IMR-90 (cell line): ENCODE data around the gene PAK1IP1. TPM values are rescaled to one million over a fixed set of nuclear protein-coding genes. Genes with fewer than 3 reads are reported as not detected.
A peak's percentile ranks its signal among the peaks of the same experiment; 100 is the strongest.

ENCODE experiments used
- ATAC-seq: fragments of 200-7000 bp; cut with Tn5 transposase; 2 replicates; pipeline ENCODE4 v1.9.1; 2020; ENCODE audit warnings: low read depth, mild to moderate bottlenecking, moderate library complexity
- BruUV-seq: library from RNA; stranded (reverse); fragments of 400-500 nt; replicated peaks from 2 replicates; lab custom pipeline; 2021; lab: Mats Ljungman, UMichigan
- CTCF ChIA-PET: fragments of 300-600 bp; formaldehyde crosslinking; extraction: SDS; loops from one replicate; lab custom pipeline; 2021; ENCODE audit warnings: antibody characterized with exemption; lab: Yijun Ruan, JAX
- POLR2A ChIA-PET: fragments of 300-600 bp; sonication (Branson Sonifier 250); formaldehyde crosslinking; loops from one replicate; lab custom pipeline; 2022; ENCODE audit warnings: antibody characterized with exemption; ENCODE audit not compliant: unreplicated experiment; lab: Charles Lee
- DNase-seq: peaks from one replicate; pipeline ENCODE4 v3.0.0; 2013
- H2AFZ ChIP-seq: replicated peaks from 2 replicates; pipeline ENCODE3; 2013; ENCODE audit warnings: low read length, mild to moderate bottlenecking; ENCODE audit not compliant: poor library complexity
- H2AK5ac ChIP-seq: 2 replicates; pipeline ENCODE4 v1.6.1; 2013; ENCODE audit warnings: low read depth, low read length, inconsistent platforms
- H2AK9ac ChIP-seq: replicated peaks from 2 replicates; pipeline ENCODE3; 2013; ENCODE audit warnings: mild to moderate bottlenecking, low read depth, low read length, moderate library complexity; ENCODE audit not compliant: poor library complexity
- H2BK120ac ChIP-seq: 2 replicates; pipeline ENCODE4 v1.6.1; 2013; ENCODE audit warnings: low read depth, low read length, inconsistent platforms
- H2BK15ac ChIP-seq: 3 replicates; pipeline ENCODE4 v1.6.1; 2013; ENCODE audit warnings: low read depth, low read length, inconsistent platforms
- H2BK20ac ChIP-seq: 2 replicates; pipeline ENCODE4 v1.6.1; 2013; ENCODE audit warnings: low read depth, mild to moderate bottlenecking, inconsistent platforms, low read length, moderate library complexity
- H2BK5ac ChIP-seq: 2 replicates; pipeline ENCODE4 v1.6.1; 2013; ENCODE audit warnings: mild to moderate bottlenecking, low read depth, low read length, inconsistent platforms; ENCODE audit not compliant: poor library complexity, severe bottlenecking
- H3K14ac ChIP-seq: replicated peaks from 2 replicates; pipeline ENCODE4 v1.6.1; 2013; ENCODE audit warnings: low read depth, low read length, inconsistent platforms
- H3K18ac ChIP-seq: 2 replicates; pipeline ENCODE4 v1.6.1; 2013; ENCODE audit warnings: low read depth, low read length, control low read depth
- H3K23ac ChIP-seq: 2 replicates; pipeline ENCODE4 v1.6.1; 2013; ENCODE audit warnings: low read depth, low read length, inconsistent platforms
- H3K27ac ChIP-seq: 2 replicates; pipeline ENCODE4 v1.5.1; 2013; ENCODE audit warnings: mild to moderate bottlenecking, control low read depth, low read length; ENCODE audit not compliant: insufficient read depth
- H3K27me3 ChIP-seq: 2 replicates; pipeline ENCODE4 v1.6.1; 2013; ENCODE audit warnings: low read length; ENCODE audit not compliant: control insufficient read depth, insufficient read depth
- H3K36me3 ChIP-seq: 2 replicates; pipeline ENCODE4 v1.6.1; 2013; ENCODE audit warnings: low read length, mixed read lengths; ENCODE audit not compliant: control insufficient read depth, insufficient read depth
- H3K4ac ChIP-seq: 2 replicates; pipeline ENCODE4 v1.6.1; 2013; ENCODE audit warnings: low read depth, low read length, inconsistent platforms
- H3K4me1 ChIP-seq: 2 replicates; pipeline ENCODE4 v1.6.1; 2013; ENCODE audit warnings: low read length, mixed read lengths; ENCODE audit not compliant: control insufficient read depth, insufficient read depth
- H3K4me2 ChIP-seq: 2 replicates; pipeline ENCODE4 v1.6.1; 2013; ENCODE audit warnings: low read depth, mild to moderate bottlenecking, control low read depth, low read length, moderate library complexity
- H3K4me3 ChIP-seq: 2 replicates; pipeline ENCODE4 v1.5.1; 2013; ENCODE audit warnings: low read depth, mild to moderate bottlenecking, control low read depth, low read length, moderate library complexity; ENCODE audit not compliant: insufficient read depth
- H3K56ac ChIP-seq: 2 replicates; pipeline ENCODE4 v1.6.1; 2013; ENCODE audit warnings: low read length, inconsistent platforms; ENCODE audit not compliant: insufficient read depth; ENCODE audit errors: extremely low read depth
- H3K79me1 ChIP-seq, 2 experiments: 2 replicates each; pipeline ENCODE4 v1.6.1; 2013; ENCODE audit warnings: low read length in 2 of 2, inconsistent platforms in 1 of 2, low read depth in 1 of 2
- H3K9ac ChIP-seq: 2 replicates; pipeline ENCODE4 v1.6.1; 2013; ENCODE audit warnings: low read depth, low read length, control low read depth
- H3K9me1 ChIP-seq: 2 replicates; pipeline ENCODE4 v1.6.1; 2013; ENCODE audit warnings: low read length, inconsistent platforms; ENCODE audit not compliant: insufficient read depth
- H3K9me3 ChIP-seq: 2 replicates; pipeline ENCODE4 v1.6.1; 2013; ENCODE audit warnings: low read length; ENCODE audit not compliant: control insufficient read depth, insufficient read depth
- H4K20me1 ChIP-seq: 2 replicates; pipeline ENCODE4 v1.6.1; 2013; ENCODE audit warnings: low read length, inconsistent platforms; ENCODE audit not compliant: insufficient read depth
- H4K5ac ChIP-seq: 2 replicates; pipeline ENCODE4 v1.6.1; 2013; ENCODE audit warnings: mild to moderate bottlenecking, low read depth, low read length, control low read depth
- H4K8ac ChIP-seq, 2 experiments: 2 replicates each; pipeline ENCODE4 v1.6.1; 2013; ENCODE audit warnings: low read depth in 2 of 2, low read length in 2 of 2, control low read depth in 1 of 2, inconsistent platforms in 1 of 2
- H4K91ac ChIP-seq: 2 replicates; pipeline ENCODE4 v1.6.1; 2013; ENCODE audit warnings: low read depth, low read length, inconsistent platforms; ENCODE audit not compliant: insufficient read depth
- BHLHE40 ChIP-seq: fragments of 150-350 bp; IDR thresholded peaks from 2 replicates; pipeline ENCODE4 v1.6.1; 2016; ENCODE audit warnings: mild to moderate bottlenecking, low read depth, low read length
- CHD1 ChIP-seq: IDR thresholded peaks from 2 replicates; pipeline ENCODE4 v1.6.1; 2012; ENCODE audit warnings: low read depth, low read length, improper control_type of control experiment
- CTCF ChIP-seq: conservative IDR thresholded peaks from 2 replicates; pipeline ENCODE4 v1.5.1; 2012; ENCODE audit warnings: mild to moderate bottlenecking, low read depth, low read length, improper control_type of control experiment
- FOS ChIP-seq: fragments of 150-350 bp; IDR thresholded peaks from 2 replicates; pipeline ENCODE4 v1.6.1; 2016; ENCODE audit warnings: low read depth, low read length
- MAFK ChIP-seq: IDR thresholded peaks from 2 replicates; pipeline ENCODE4 v1.6.1; 2012; ENCODE audit warnings: low read depth, low read length, improper control_type of control experiment
- MXI1 ChIP-seq: IDR thresholded peaks from 2 replicates; pipeline ENCODE4 v1.6.1; 2012; ENCODE audit warnings: low read depth, mild to moderate bottlenecking, low read length, moderate library complexity, borderline replicate concordance
- NFE2L2 ChIP-seq: fragments of 150-350 bp; IDR thresholded peaks from 2 replicates; pipeline ENCODE4 v1.6.1; 2016; ENCODE audit warnings: low read depth, mild to moderate bottlenecking, low read length
- RAD21 ChIP-seq: IDR thresholded peaks from 2 replicates; pipeline ENCODE4 v1.6.1; 2012; ENCODE audit warnings: low read length, improper control_type of control experiment
- RFX5 ChIP-seq: IDR thresholded peaks from 2 replicates; pipeline ENCODE4 v1.8.0; 2012; ENCODE audit warnings: low read depth, mild to moderate bottlenecking, low read length, moderate library complexity
- SMC3 ChIP-seq: fragments of 150-350 bp; IDR thresholded peaks from 2 replicates; pipeline ENCODE4 v1.6.1; 2016; ENCODE audit warnings: low read depth, mild to moderate bottlenecking, antibody characterized with exemption, low read length, moderate library complexity
- USF2 ChIP-seq: fragments of 150-350 bp; IDR thresholded peaks from 2 replicates; pipeline ENCODE4 v1.6.1; 2017; ENCODE audit warnings: mild to moderate bottlenecking, antibody characterized with exemption, low read length, low read depth
- WGBS, 2 experiments: methylation state at CpG; one replicate each; pipeline versions ENCODE4 v1.1.5 to v1.1.7; 2013; ENCODE audit warnings: missing lambda C conversion rate in 2 of 2; ENCODE audit not compliant: insufficient read length in 1 of 2; ENCODE audit errors: extremely low coverage in 2 of 2; 5-methylcytosine and 5-hydroxymethylcytosine counted together
- dilution Hi-C: fragments of 300-500 bp; cut with HindIII; formaldehyde crosslinking; loops from one replicate; pipeline ENCODE4 v1.14.3; 2018; ENCODE audit warnings: low sequenced_read_pairs; ENCODE audit not compliant: unreplicated experiment
- in situ Hi-C: fragments of 300-500 bp; cut with MboI; formaldehyde crosslinking; loops from 3 replicates; pipeline ENCODE4 v1.14.3; 2019; ENCODE audit warnings: low sequenced_read_pairs, inconsistent platforms, mixed read lengths
- intact Hi-C: fragments of 100-400 bp; cut with micrococcal nuclease; formaldehyde crosslinking; loops from 2 replicates; pipeline ENCODE4 v1.10.0; 2022
- polyA plus RNA-seq, 3 experiments: library from polyadenylated mRNA; depleted of rRNA; stranded (reverse); fragments of >200 nt; gene quantifications; 2 replicates each; pipeline ENCODE4 v1.2.3, GENCODE V29; 2012; ENCODE audit warnings: low replicate concordance in 1 of 3
- total RNA-seq: library from RNA; depleted of rRNA; stranded (reverse); fragments of >200 nt; gene quantifications from 2 replicates; pipeline ENCODE4 v1.2.3, GENCODE V29; 2012
- TF ChIP-seq, protein P1 (sequence below): fragments of 150-350 bp; IDR thresholded peaks from 2 replicates; pipeline ENCODE4 v1.6.1; 2016; ENCODE audit warnings: low read depth, mild to moderate bottlenecking, low read length, moderate library complexity, borderline replicate concordance

PAK1IP1 gene
- total and polyA plus RNA-seq, 2 of the 4 experiments (the other 2 are of a cell fraction): 16.9 to 22.9 TPM

DNA sequence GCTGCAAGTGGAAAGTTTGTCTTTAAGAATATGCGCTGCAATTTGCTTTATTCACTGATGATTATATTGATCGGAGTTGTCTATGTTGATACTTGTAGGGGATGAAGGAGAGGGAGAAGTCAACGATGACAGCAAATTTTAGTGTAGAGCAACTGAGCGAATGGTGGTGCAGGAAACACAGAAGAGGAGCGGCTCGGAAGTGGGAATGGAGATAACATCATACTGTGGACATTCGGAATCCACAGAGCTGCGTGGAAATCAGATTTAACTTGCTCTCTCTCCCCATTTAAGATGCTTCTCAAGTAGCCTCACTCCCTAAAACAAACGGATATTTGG lies 52.1 kb downstream of the PAK1IP1 start:
- POLR2A ChIA-PET: no interaction called here
- Histone ChIP-seq H2AK9ac (peak overlapping the region; percentile 79), H3K27me3 (no peaks in the 10 kb centered on the region), H2BK5ac (no peak overlapping the region), H2BK120ac (0 out of 2 replicates have a peak overlapping the region, but pooled peaks have one; percentile 49), H3K4me3 (peak overlapping the region; percentile 94), H2BK15ac (no peak overlapping the region), H3K56ac (0 out of 2 replicates have a peak overlapping the region, but pooled peaks have one; percentile 55), H3K4ac (peak overlapping the region; percentile 35), H3K27ac (no peak overlapping the region), H4K20me1 (no peaks in the 10 kb centered on the region), H3K14ac (peak overlapping the region; percentile 42; the same call in 1 of the 2 replicates), H3K9me3 (no peaks in the 10 kb centered on the region), H3K9ac (peak overlapping the region; percentile 46), H3K23ac (no peak overlapping the region), H2BK20ac (no peak overlapping the region), H2AK5ac (0 out of 2 replicates have a peak overlapping the region, but pooled peaks have one; percentile 13), H4K5ac (peak overlapping the region; percentile 5; the same call in 1 of the 2 replicates), H4K91ac (0 out of 2 replicates have a peak overlapping the region, but pooled peaks have one; percentile 73), H3K4me1 (peaks cover 3% of the 10 kb centered on the region), H3K18ac (no peak overlapping the region), H4K8ac (peak overlapping the region; percentile 70 to 78; a peak in 3 of 4 replicates), H3K79me1 (peaks cover 21 to 45% of the 10 kb centered on the region in 2 experiments), H3K9me1 (peaks cover 3% of the 10 kb centered on the region; the same call in 1 of the 2 replicates), H2AFZ (peak overlapping the region; percentile 94), H3K4me2 (peak overlapping the region; percentile 65), H3K36me3 (peaks cover 17% of the 10 kb centered on the region)
- intact Hi-C loops (loop anchor here (1.0 kb wide), 1 partner anchor 24 kb away; the partner anchor contains the start of gene TMEM14C), in situ Hi-C loops (loop anchor here (25.0 kb wide), 1 partner anchor 1260 kb away; no protein-coding TSS in a partner anchor), dilution Hi-C loops (no loop called here)
- CTCF ChIA-PET: no interaction called here
- BruUV-seq: no TSS peak
- WGBS, 2 experiments: 67% methylated on average over 3 of the region's 9 CpGs; no CpG with 5 or more reads in 1 of the 2 experiments
- TF ChIP-seq FOS (no peak), USF2 (no peak), CTCF (no peak), RFX5 (no peak), CHD1 (no peak), SMC3 (no peak), MXI1 (no peak), NFE2L2 (no peak), BHLHE40 (no peak), MAFK (no peak), RAD21 (no peak)
- TF ChIP-seq, protein P1, sequence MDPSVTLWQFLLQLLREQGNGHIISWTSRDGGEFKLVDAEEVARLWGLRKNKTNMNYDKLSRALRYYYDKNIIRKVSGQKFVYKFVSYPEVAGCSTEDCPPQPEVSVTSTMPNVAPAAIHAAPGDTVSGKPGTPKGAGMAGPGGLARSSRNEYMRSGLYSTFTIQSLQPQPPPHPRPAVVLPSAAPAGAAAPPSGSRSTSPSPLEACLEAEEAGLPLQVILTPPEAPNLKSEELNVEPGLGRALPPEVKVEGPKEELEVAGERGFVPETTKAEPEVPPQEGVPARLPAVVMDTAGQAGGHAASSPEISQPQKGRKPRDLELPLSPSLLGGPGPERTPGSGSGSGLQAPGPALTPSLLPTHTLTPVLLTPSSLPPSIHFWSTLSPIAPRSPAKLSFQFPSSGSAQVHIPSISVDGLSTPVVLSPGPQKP: no peak
- DNase-seq: no peak
- ATAC-seq: no peak
